Breast epithelium (tissue), 3 donors: ENCODE results near the gene RRM2.

Experiments
- CTCF ChIP-seq, 3 donors: fragments of 450-650 bp; IDR thresholded peaks; one replicate each; pipeline ENCODE4 v1.5.1; 2016 to 2017; ENCODE audit warnings: antibody characterized with exemption in 3 of 3, mild to moderate bottlenecking in 3 of 3, moderate library complexity in 3 of 3
- POLR2A ChIP-seq: fragments of 450-650 bp; IDR thresholded peaks from one replicate; pipeline ENCODE4 v1.6.1; 2016; ENCODE audit warnings: antibody characterized with exemption, mild to moderate bottlenecking, moderate library complexity
- POLR2AphosphoS5 ChIP-seq, 3 donors: sonication (generic); formaldehyde crosslinking; IDR thresholded peaks; one replicate each; pipeline ENCODE4 v1.6.1; 2017; ENCODE audit warnings: antibody characterized with exemption in 3 of 3

DNA sequence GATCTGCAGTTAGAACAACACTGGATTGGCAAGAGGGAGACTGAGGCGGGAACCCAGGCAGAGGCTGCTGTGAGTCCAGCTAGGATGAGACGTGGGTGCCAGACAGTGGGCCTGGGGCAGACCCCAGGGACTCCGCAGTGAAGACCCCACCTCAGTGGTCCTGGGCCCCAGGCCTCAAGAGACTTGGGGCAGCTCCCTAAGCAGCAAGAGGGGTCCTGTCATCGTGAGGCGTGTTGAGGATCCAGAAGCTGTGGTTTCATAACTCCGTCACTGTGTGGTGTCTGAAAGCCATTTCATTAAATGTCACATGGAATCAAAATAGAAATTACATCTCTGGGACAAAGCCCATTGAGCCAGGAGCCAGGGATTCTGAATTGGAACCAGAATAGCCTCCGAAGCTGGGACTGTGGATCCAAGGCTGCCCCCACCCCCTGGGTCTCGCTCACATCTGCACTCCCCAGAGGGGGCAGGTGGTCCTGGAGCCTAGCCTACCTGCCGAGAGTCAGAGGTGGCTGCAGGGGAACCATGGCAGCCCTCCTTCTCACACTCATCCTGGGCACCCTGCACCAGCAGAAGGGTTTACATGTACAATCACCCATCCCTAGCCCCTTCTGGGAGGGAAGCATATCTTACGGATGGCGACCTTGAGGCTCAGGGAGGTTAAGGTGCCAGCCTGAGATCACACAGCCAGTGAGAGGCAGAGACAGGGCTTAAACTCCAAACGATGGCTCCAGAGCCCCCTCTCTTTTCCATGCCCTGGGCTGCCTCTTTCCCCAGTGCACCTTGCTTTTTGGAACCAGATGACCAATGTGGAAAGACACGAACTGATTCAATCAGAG, 23.2 kb downstream of the RRM2 start:
- TF ChIP-seq POLR2AphosphoS5 (IDR thresholded peaks at IDR 0.05) (no peak), CTCF (IDR thresholded peaks at IDR 0.05) (no peak), POLR2A (no peak)
